Sigmoid colon (tissue), 7 donors: ENCODE measurements around the gene CPLX1. TPM values are rescaled to one million over a fixed set of nuclear protein-coding genes. Genes with fewer than 3 reads are reported as not detected.
"Not testable (repeated sequence)": the region's sequence is repeated elsewhere in the genome, so short reads cannot be mapped to it uniquely, and the experiment has no call there.

ENCODE experiments used
- DNase-seq: peaks from one replicate; pipeline ENCODE4 v3.0.0-alpha.2; 2019
- H3K27ac ChIP-seq, 4 donors: fragments of 200-600 bp; sonication (generic); one replicate each; pipeline ENCODE4 v1.5.1; 2016 to 2019; ENCODE audit warnings: mild to moderate bottlenecking in 1 of 4
- H3K27me3 ChIP-seq, 3 donors: fragments of 200-600 bp; sonication (generic); one replicate each; pipeline ENCODE4 v1.5.1; 2019; ENCODE audit warnings: mild to moderate bottlenecking in 1 of 3
- H3K36me3 ChIP-seq, 4 donors: fragments of 200-600 bp; sonication (generic); one replicate each; pipeline ENCODE4 v1.5.1; 2016 to 2019
- H3K4me1 ChIP-seq, 4 donors: fragments of 200-600 bp; sonication (generic); one replicate each; pipeline ENCODE4 v1.5.1; 2017 to 2019
- H3K4me3 ChIP-seq, 4 donors: fragments of 200-600 bp; sonication (generic); one replicate each; pipeline ENCODE4 v1.5.1; 2017 to 2019; ENCODE audit warnings: mild to moderate bottlenecking in 2 of 4, moderate library complexity in 1 of 4
- H3K9me3 ChIP-seq, 4 donors: fragments of 200-600 bp in 3 of 4; sonication (generic) in 3 of 4; one replicate each; pipeline versions ENCODE4 v1.5.1 to v1.6.1; 2013 to 2019
- CTCF ChIP-seq, 4 experiments: fragments of 450-650 bp in 3 of 4; fragments of 200-600 bp in 1 of 4; IDR thresholded peaks; one replicate each; pipeline ENCODE4 v1.5.1; 2016 to 2019; ENCODE audit warnings: antibody characterized with exemption in 4 of 4, mild to moderate bottlenecking in 3 of 4, moderate library complexity in 2 of 4
- EP300 ChIP-seq, 4 donors: sonication (generic); formaldehyde crosslinking; IDR thresholded peaks; one replicate each; pipeline ENCODE4 v1.6.1; 2017; ENCODE audit warnings: antibody characterized with exemption in 4 of 4
- POLR2A ChIP-seq, 2 donors: fragments of 450-650 bp; IDR thresholded peaks; one replicate each; pipeline ENCODE4 v1.6.1; 2016; ENCODE audit warnings: antibody characterized with exemption in 2 of 2, mild to moderate bottlenecking in 2 of 2, moderate library complexity in 2 of 2
- POLR2AphosphoS5 ChIP-seq, 4 donors: sonication (generic); formaldehyde crosslinking; IDR thresholded peaks; one replicate each; pipeline ENCODE4 v1.6.1; 2017; ENCODE audit warnings: antibody characterized with exemption in 4 of 4
- WGBS, 2 donors: extraction: QIAGEN DNeasy Blood & Tissue Kit; methylation state at CpG; one replicate each; pipeline ENCODE4 v1.1.7; 2013; 5-methylcytosine and 5-hydroxymethylcytosine counted together
- intact Hi-C: fragments of 100-400 bp; cut with DNase I; formaldehyde crosslinking; loops from one replicate; pipeline ENCODE4 v1.15.1; 2023
- polyA plus RNA-seq, 3 donors: library from polyadenylated mRNA; stranded (reverse); fragments of 200-250 nt; gene quantifications; one replicate each; pipeline ENCODE4 v1.2.3, GENCODE V29; 2013
- total RNA-seq, 4 donors: library from RNA; depleted of rRNA; stranded (reverse); fragments of >200 nt; gene quantifications; one replicate each; pipeline ENCODE4 v1.1.0, GENCODE V29; 2016
- donor health status: healthy with polysubstance abuse.
- donor health status: Bipolar disorder and iron deficiency.
- donor health status: healthy.

CPLX1 gene
- total and polyA plus RNA-seq, 7 donors, result 0.23 to 3.0 (median 0.49) TPM

- WGBS, 2 donors, result 92% methylated on average over 12 of the region's 12 CpGs
- Histone ChIP-seq H3K4me3 (no peak overlapping the region), H3K27me3 (no peaks in the 10 kb centered on the region), H3K36me3 (peaks cover 16 to 68% (median 20%) of the 10 kb centered on the region in 4 donors), H3K27ac (no peak overlapping the region), H3K4me1 (no peaks in the 10 kb centered on the region), H3K9me3 (no peaks in the 10 kb centered on the region)
- no peak for DNase-seq
- intact Hi-C loops, result loop anchor here (5.0 kb wide), 2 partner anchors 77 to 247 kb away; partner anchors contain the start of gene IDUA
- TF ChIP-seq POLR2A (IDR thresholded peaks at IDR 0.05) (no peak), EP300 (IDR thresholded peaks at IDR 0.05) (no peak), CTCF (IDR thresholded peaks at IDR 0.05) (no peak), POLR2AphosphoS5 (IDR thresholded peaks at IDR 0.05) (no peak)
These were observed 85.9 kb downstream of the CPLX1 start for GRCh38 chr4:740011-740410.

DNA sequence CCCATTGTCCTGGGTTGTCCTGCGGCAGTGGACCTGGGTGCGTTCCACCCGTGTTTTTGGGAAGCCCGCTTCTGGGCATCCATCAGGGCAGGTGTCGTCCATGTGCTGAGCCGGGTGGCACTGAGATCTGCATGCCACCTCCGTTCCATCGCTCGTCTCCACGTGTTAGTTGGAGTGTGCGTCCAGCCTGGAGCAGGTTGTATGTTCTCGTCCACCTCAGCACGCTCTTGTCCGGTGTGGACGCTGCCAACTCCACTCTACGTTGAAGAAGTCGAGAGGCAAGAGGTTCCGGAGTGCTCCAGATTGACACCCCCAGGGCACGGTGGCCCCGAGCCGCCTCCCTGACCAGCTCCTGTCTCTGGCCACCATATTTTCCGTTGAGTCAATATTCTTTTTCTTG, 86.4 kb downstream of the CPLX1 start:
- H3K9me3 ChIP-seq, result no peaks in the 10 kb centered on the region
- WGBS, 2 donors, result 96 to 97% methylated on average over 22 of the region's 22 CpGs
- intact Hi-C loops, result no loop called here

DNA sequence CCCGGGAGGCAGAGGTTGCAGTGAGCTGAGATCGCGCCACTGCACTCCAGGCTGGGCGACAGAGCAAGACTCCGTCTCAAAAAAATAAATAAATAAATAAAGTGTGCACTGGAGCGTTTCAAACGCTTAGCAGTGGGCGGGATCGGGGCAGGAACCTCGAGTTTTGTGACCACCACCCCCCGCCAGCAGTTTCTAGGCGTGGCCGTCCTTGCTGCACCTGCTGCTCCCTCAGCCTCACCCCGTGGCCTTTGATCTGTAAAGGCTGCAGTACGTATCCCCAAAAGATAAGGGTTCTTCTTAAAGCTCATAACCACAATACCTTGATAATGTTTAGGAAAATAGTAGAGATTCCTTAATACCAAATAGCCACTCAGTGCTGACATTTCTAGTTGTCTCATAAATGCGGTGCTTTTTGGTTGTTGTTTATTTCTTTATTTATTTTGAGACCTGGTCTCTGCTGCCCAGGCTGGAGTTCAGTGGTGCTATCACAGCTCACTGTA, 87.1 kb downstream of the CPLX1 start:
- no peak overlapping the region for H3K4me3 ChIP-seq
- peaks cover 27 to 71% (median 31%) of the 10 kb centered on the region in 4 donors for H3K36me3 ChIP-seq
- TF ChIP-seq POLR2A (IDR thresholded peaks at IDR 0.05) (no peak), POLR2AphosphoS5 (IDR thresholded peaks at IDR 0.05) (no peak), EP300 (IDR thresholded peaks at IDR 0.05) (no peak), CTCF (IDR thresholded peaks at IDR 0.05) (no peak)
- DNase-seq, result no peak
- no peaks in the 10 kb centered on the region for H3K9me3 ChIP-seq
- 27 to 62% methylated on average over 16 of the region's 16 CpGs for WGBS, 2 donors
- no peaks in the 10 kb centered on the region for H3K4me1 ChIP-seq
- intact Hi-C loops, result no loop called here
- no peak overlapping the region for H3K27ac ChIP-seq
- no peaks in the 10 kb centered on the region for H3K27me3 ChIP-seq

More for the DNA sequence above, 86.4 kb downstream of the CPLX1 start:
- H3K4me1 ChIP-seq, result no peaks in the 10 kb centered on the region
- no peak overlapping the region for H3K27ac ChIP-seq
- TF ChIP-seq POLR2AphosphoS5 (IDR thresholded peaks at IDR 0.05) (no peak), EP300 (IDR thresholded peaks at IDR 0.05) (no peak), CTCF (IDR thresholded peaks at IDR 0.05) (no peak), POLR2A (IDR thresholded peaks at IDR 0.05) (no peak)
- DNase-seq, result no peak
- no peak overlapping the region for H3K4me3 ChIP-seq
- peaks cover 20 to 71% (median 24%) of the 10 kb centered on the region in 4 donors for H3K36me3 ChIP-seq
- H3K27me3 ChIP-seq, result no peaks in the 10 kb centered on the region

- H3K9me3 ChIP-seq, H3K4me1 ChIP-seq, H3K27ac ChIP-seq, intact Hi-C loops, H3K27me3 ChIP-seq, DNase-seq, H3K4me3 ChIP-seq: not testable (repeated sequence)
- 96 to 97% methylated on average over 33 of the region's 34 CpGs for WGBS, 2 donors
- peaks cover 41 to 85% (median 45%) of the 10 kb centered on the region in 4 donors for H3K36me3 ChIP-seq
These were observed 89.4 kb downstream of the CPLX1 start for GRCh38 chr4:736561-736960.

DNA sequence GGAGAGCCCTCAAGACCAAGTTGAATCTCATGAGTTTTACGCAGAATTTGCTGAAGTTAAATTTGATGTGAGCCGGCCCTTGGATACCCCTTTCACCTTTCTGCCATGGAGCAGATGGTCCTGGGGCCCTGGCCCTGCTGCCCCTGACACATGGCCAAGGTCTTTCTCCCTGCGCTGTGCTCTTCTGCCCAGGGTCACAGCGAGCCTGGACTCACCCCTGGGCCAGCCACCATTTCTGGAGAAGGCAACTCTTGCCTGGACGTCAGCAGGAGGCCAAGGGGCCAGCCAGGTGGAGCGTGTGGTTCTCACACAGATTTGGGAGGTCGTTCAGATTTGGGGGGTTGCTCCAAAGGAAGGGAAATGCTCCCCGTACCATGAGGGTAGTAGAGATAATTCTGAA, 90.3 kb downstream of the CPLX1 start:
- TF ChIP-seq EP300 (IDR thresholded peaks at IDR 0.05) (no peak), POLR2AphosphoS5 (IDR thresholded peaks at IDR 0.05) (no peak)
- DNase-seq, result no peak
- Histone ChIP-seq H3K4me3 (no peak overlapping the region), H3K4me1 (no peaks in the 10 kb centered on the region), H3K36me3 (peaks cover 46 to 86% (median 52%) of the 10 kb centered on the region in 4 donors), H3K9me3 (no peaks in the 10 kb centered on the region), H3K27me3 (no peaks in the 10 kb centered on the region), H3K27ac (no peak overlapping the region)
- 96 to 97% methylated on average over 8 of the region's 8 CpGs for WGBS, 2 donors
- intact Hi-C loops, result no loop called here

Other genes with a start within 250 kb of the CPLX1 start
- under 1 TPM in 2 of 4 donors, not detected in 2; 0.36 to 0.41 TPM for gene TMEM271, start 249.8 kb downstream of the CPLX1 start, total RNA-seq
- gene TMEM271, start 249.8 kb downstream of the CPLX1 start, polyA plus RNA-seq, result under 1 TPM in 1 of 3 donors, not detected in 2; 0.06 TPM
- gene PDE6B, start 200.6 kb downstream of the CPLX1 start, total RNA-seq, result 1 to 10 TPM in 2 of 4 donors, under 1 TPM in 1, not detected in 1; 0.41 to 5.4 (median 2.6) TPM
- gene PDE6B, start 200.6 kb downstream of the CPLX1 start, polyA plus RNA-seq, result 1 to 10 TPM in 1 of 3 donors, under 1 TPM in 2; under 0.01 to 4.1 (median 0.46) TPM
- gene ATP5ME, start 151.9 kb downstream of the CPLX1 start, total RNA-seq, result 100 to 1,000 TPM; 104 to 244 (median 194) TPM
- gene ATP5ME, start 151.9 kb downstream of the CPLX1 start, polyA plus RNA-seq, result 1,000 to 10,000 TPM in 2 of 3 donors, 100 to 1,000 TPM in 1; 610 to 1,302 (median 1,156) TPM
- gene MYL5, start 151.6 kb downstream of the CPLX1 start, total RNA-seq, result 10 to 100 TPM in 2 of 4 donors, 1 to 10 TPM in 2; 5.7 to 11.7 (median 9.8) TPM
- gene MYL5, start 151.6 kb downstream of the CPLX1 start, polyA plus RNA-seq, result 10 to 100 TPM; 19.2 to 29.7 (median 28.7) TPM
- gene SLC49A3, start 137.0 kb downstream of the CPLX1 start, total RNA-seq, result 1 to 10 TPM; 3.9 to 5.0 (median 4.5) TPM
- gene SLC49A3, start 137.0 kb downstream of the CPLX1 start, polyA plus RNA-seq, result 1 to 10 TPM; 2.4 to 6.4 (median 4.6) TPM
- 10 to 100 TPM; 26.4 to 60.1 (median 40.2) TPM for gene PCGF3, start 120.3 kb downstream of the CPLX1 start, total RNA-seq
- 10 to 100 TPM; 15.6 to 52.9 (median 24.5) TPM for gene PCGF3, start 120.3 kb downstream of the CPLX1 start, polyA plus RNA-seq
- gene GAK, start 106.2 kb upstream of the CPLX1 start, total RNA-seq, result 100 to 1,000 TPM in 1 of 4 donors, 10 to 100 TPM in 3; 40.8 to 494 (median 60.4) TPM
- gene GAK, start 106.2 kb upstream of the CPLX1 start, polyA plus RNA-seq, result 100 to 1,000 TPM; 124 to 276 (median 150) TPM
- gene TMEM175, start 106.3 kb upstream of the CPLX1 start, total RNA-seq, result 10 to 100 TPM; 19.3 to 42.6 (median 32.6) TPM
- 10 to 100 TPM in 2 of 3 donors, 1 to 10 TPM in 1; 4.6 to 34.5 (median 12.6) TPM for gene TMEM175, start 106.3 kb upstream of the CPLX1 start, polyA plus RNA-seq
- gene DGKQ, start 147.4 kb upstream of the CPLX1 start, total RNA-seq, result 1 to 10 TPM; 3.5 to 8.9 (median 5.1) TPM
- gene DGKQ, start 147.4 kb upstream of the CPLX1 start, polyA plus RNA-seq, result 10 to 100 TPM; 19.8 to 26.2 (median 23.6) TPM
- gene IDUA, start 160.9 kb upstream of the CPLX1 start, total RNA-seq, result 10 to 100 TPM in 1 of 4 donors, 1 to 10 TPM in 3; 7.1 to 15.2 (median 7.6) TPM
- 10 to 100 TPM in 1 of 3 donors, 1 to 10 TPM in 2; 1.2 to 13.3 (median 4.2) TPM for gene IDUA, start 160.9 kb upstream of the CPLX1 start, polyA plus RNA-seq
- not detected for gene SLC26A1, start 167.3 kb upstream of the CPLX1 start, total RNA-seq
- gene SLC26A1, start 167.3 kb upstream of the CPLX1 start, polyA plus RNA-seq, result 1 to 10 TPM in 1 of 3 donors, not detected in 2; 1.1 TPM
- 10 to 100 TPM in 1 of 4 donors, 1 to 10 TPM in 3; 6.1 to 10.0 (median 8.0) TPM for gene FGFRL1, start 185.5 kb upstream of the CPLX1 start, total RNA-seq
- gene FGFRL1, start 185.5 kb upstream of the CPLX1 start, polyA plus RNA-seq, result 10 to 100 TPM in 1 of 3 donors, 1 to 10 TPM in 2; 1.2 to 12.1 (median 3.0) TPM